GM21526 (cell line): Measurements from ENCODE around the gene HEXD.
"Not testable (repeated sequence)": the region's sequence is repeated elsewhere in the genome, so short reads cannot be mapped to it uniquely, and the experiment has no call there.

ENCODE experiments used
- ATAC-seq: cut with Tn5 transposase; IDR thresholded peaks from one replicate; pipeline ENCODE4 v1.9.1; 2021; ENCODE audit warnings: moderate library complexity; ENCODE audit not compliant: unreplicated experiment, low FRiP score

The HEXD gene

GRCh38 chr17:82418001-82418986 is at the start of gene HEXD, which contains the start of gene OGFOD3:
Gene HEXD, plus strand, starts transcription at chr17:82418347. Its CDS starts 1,453 bp downstream, at chr17:82419800.
Gene OGFOD3, minus strand, starts transcription at chr17:82418586. Its CDS starts 101 bp downstream, at chr17:82418485.
- ATAC-seq = peak; percentile 73

GRCh38 chr17:82369211-82369610 is 48.9 kb upstream of the HEXD start:
- ATAC-seq = no peak

- no peak for ATAC-seq
Observed at GRCh38 chr17:82370471-82371332, 47.4 kb upstream of the HEXD start.

- ATAC-seq = no peak
Observed at GRCh38 chr17:82371333-82372248, 46.6 kb upstream of the HEXD start, which contains the start of gene UTS2R. Gene UTS2R, plus strand, starts transcription at chr17:82371765. Its CDS starts 2,560 bp downstream, at chr17:82374325.

GRCh38 chr17:82372249-82373071 is 45.7 kb upstream of the HEXD start:
- ATAC-seq = no peak

- ATAC-seq = not testable (repeated sequence)
Observed at GRCh38 chr17:82373072-82373452, 45.1 kb upstream of the HEXD start.

- no peak for ATAC-seq
Observed at GRCh38 chr17:82373731-82374625, 44.2 kb upstream of the HEXD start.

GRCh38 chr17:82374626-82375331 is 43.4 kb upstream of the HEXD start:
- ATAC-seq = no peak

- ATAC-seq = no peak
Observed at GRCh38 chr17:82375359-82376041, 42.6 kb upstream of the HEXD start.

- ATAC-seq = no peak
Observed at GRCh38 chr17:82376042-82376730, 42.0 kb upstream of the HEXD start.

GRCh38 chr17:82377294-82377693 is 40.9 kb upstream of the HEXD start:
- ATAC-seq = not testable (repeated sequence)

- no peak for ATAC-seq
Observed at GRCh38 chr17:82377924-82378740, 40.0 kb upstream of the HEXD start.

GRCh38 chr17:82378741-82379021 is 39.5 kb upstream of the HEXD start:
- no peak for ATAC-seq

GRCh38 chr17:82380860-82381702 is 37.1 kb upstream of the HEXD start:
- ATAC-seq = no peak

GRCh38 chr17:82381703-82382009 is 36.5 kb upstream of the HEXD start:
- not testable (repeated sequence) for ATAC-seq
